Vagina (tissue), 2 donors: ENCODE results near the gene DLEC1.

Experiments
- CTCF ChIP-seq, 3 experiments: fragments of 450-650 bp in 2 of 3; fragments of 200-600 bp in 1 of 3; sonication (generic) in 1 of 3; IDR thresholded peaks; one replicate each; pipeline ENCODE4 v1.5.1; 2017 to 2019; ENCODE audit warnings: antibody characterized with exemption in 3 of 3, mild to moderate bottlenecking in 2 of 3, moderate library complexity in 2 of 3
- POLR2A ChIP-seq, 2 donors: fragments of 450-650 bp; IDR thresholded peaks; one replicate each; pipeline ENCODE4 v1.6.1; 2017; ENCODE audit warnings: antibody characterized with exemption in 2 of 2, mild to moderate bottlenecking in 2 of 2, moderate library complexity in 2 of 2

GRCh38 chr3:38139652-38140051, 100.6 kb downstream of the DLEC1 start:
- TF ChIP-seq POLR2A (IDR thresholded peaks at IDR 0.05) (no peak), CTCF (IDR thresholded peaks at IDR 0.05) (no peak)
